ENCODE data around the gene DEGS2.

Gene DEGS2

DNA sequence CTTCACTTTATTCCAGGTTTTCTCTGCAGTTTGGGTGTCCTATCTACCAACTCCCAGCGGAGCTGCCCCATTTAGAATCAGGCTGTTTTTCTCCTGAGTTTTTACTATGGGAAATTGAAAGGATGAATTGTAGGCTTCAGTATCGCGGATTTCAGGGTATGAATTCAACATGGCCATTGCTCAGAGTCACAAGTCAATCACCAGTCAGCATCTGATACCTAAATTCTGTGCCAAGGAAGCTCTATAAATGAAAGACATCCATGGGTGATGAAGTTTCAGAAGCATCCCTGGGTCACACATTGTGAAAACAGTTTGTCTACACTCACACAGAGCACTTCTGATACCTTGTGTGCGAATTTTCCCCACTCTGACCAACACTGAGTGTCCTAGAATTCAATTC lies 43.7 kb upstream of the DEGS2 start:
- H3K27ac ChIP-seq: no peak overlapping the region
- no peak overlapping the region for H3K4me3 ChIP-seq (IDR thresholded peaks at IDR 0.05; ENCODE audit: insufficient read depth, low read depth, low read length)
- no peak overlapping the region for H3K9ac ChIP-seq
- H4K20me1 ChIP-seq (ENCODE audit: insufficient read depth): no peaks in the 10 kb centered on the region
- no peak overlapping the region for H2AFZ ChIP-seq (ENCODE audit: low read depth)
- TF ChIP-seq, protein P1, sequence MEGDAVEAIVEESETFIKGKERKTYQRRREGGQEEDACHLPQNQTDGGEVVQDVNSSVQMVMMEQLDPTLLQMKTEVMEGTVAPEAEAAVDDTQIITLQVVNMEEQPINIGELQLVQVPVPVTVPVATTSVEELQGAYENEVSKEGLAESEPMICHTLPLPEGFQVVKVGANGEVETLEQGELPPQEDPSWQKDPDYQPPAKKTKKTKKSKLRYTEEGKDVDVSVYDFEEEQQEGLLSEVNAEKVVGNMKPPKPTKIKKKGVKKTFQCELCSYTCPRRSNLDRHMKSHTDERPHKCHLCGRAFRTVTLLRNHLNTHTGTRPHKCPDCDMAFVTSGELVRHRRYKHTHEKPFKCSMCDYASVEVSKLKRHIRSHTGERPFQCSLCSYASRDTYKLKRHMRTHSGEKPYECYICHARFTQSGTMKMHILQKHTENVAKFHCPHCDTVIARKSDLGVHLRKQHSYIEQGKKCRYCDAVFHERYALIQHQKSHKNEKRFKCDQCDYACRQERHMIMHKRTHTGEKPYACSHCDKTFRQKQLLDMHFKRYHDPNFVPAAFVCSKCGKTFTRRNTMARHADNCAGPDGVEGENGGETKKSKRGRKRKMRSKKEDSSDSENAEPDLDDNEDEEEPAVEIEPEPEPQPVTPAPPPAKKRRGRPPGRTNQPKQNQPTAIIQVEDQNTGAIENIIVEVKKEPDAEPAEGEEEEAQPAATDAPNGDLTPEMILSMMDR (conservative IDR thresholded peaks at IDR 0.05; ENCODE audit: low read depth, low read length): no peak
- no peak overlapping the region for H3K4me2 ChIP-seq
- H3K4me1 ChIP-seq (ENCODE audit: low read depth, poor library complexity, severe bottlenecking): no peaks in the 10 kb centered on the region
- H3K36me3 ChIP-seq (ENCODE audit: insufficient read depth): no peaks in the 10 kb centered on the region
- H3K27me3 ChIP-seq (ENCODE audit: insufficient read depth, low read depth): no peaks in the 10 kb centered on the region
- no peaks in the 10 kb centered on the region for H3K79me2 ChIP-seq (ENCODE audit: insufficient read depth, low read depth)

DNA sequence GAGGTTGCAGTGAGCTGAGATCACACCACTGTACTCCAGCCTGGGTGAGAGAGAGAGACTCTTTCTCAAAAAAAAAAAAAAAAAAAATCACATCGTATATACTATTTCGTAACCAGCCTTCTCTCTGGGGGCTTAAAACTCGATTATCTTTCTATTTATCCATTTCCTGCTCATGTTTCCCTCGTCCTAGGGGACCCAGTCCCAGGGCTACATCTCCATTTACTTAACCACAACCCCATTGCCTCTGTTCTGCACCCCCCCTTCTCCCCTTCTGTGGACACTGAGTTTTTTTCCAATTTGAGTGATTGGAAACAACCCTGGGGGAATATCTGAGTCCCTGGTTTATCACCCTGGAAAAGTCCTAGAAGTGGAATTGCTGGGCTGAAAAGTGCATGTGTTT lies 43.3 kb upstream of the DEGS2 start:
- H3K79me2 ChIP-seq (ENCODE audit: insufficient read depth, low read depth): no peaks in the 10 kb centered on the region
- H3K36me3 ChIP-seq (ENCODE audit: insufficient read depth): no peaks in the 10 kb centered on the region
- H4K20me1 ChIP-seq (ENCODE audit: insufficient read depth): no peaks in the 10 kb centered on the region
- H3K9ac ChIP-seq: no peak overlapping the region
- no peaks in the 10 kb centered on the region for H3K4me1 ChIP-seq (ENCODE audit: low read depth, poor library complexity, severe bottlenecking)
- H3K4me3 ChIP-seq (IDR thresholded peaks at IDR 0.05; ENCODE audit: insufficient read depth, low read depth, low read length): no peak overlapping the region
- no peak overlapping the region for H3K4me2 ChIP-seq
- H2AFZ ChIP-seq (ENCODE audit: low read depth): no peak overlapping the region
- H3K27me3 ChIP-seq (ENCODE audit: insufficient read depth, low read depth): no peaks in the 10 kb centered on the region
- no peak overlapping the region for H3K27ac ChIP-seq
- TF ChIP-seq, protein P1 (conservative IDR thresholded peaks at IDR 0.05; ENCODE audit: low read depth, low read length): no peak

DNA sequence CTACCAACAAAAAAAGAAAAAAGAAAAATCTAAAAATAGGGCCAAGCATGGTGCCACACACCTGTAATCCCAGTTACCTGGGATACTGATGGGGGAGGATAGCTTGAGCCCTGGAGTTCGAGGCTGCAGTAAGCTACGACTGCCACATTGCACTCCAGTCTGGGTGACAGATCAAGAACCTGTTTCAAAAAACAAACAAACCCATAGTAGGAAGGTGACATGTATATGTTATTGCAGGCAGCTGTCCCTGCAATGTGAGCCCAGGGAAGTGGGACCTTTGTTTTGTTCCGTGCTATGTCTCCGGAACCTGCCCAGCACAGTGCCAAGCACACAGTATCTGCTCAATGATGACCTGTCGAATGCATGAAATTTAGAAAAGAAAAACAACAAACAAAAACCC lies 42.3 kb upstream of the DEGS2 start:
- no peak overlapping the region for H2AFZ ChIP-seq (ENCODE audit: low read depth)

DNA sequence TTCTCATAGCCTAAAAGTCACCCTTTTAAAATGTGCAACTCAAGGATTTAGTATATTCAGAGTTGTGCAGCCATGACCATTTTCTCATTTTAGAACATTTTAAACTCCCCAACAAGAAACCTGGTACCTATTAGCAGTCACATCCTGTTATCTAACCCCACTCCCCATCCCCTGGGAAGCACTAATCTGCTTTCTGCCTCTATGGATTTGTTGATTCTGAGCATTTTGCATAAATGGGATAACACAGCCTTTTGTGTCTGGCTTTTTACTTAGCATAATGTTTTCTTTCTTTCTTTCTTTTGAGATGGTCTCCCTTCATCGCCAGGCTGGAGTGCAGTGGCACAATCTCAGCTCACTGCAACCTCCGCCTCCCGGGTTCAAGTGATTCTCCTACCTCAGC lies 40.9 kb upstream of the DEGS2 start:
- Histone ChIP-seq H3K4me3 (IDR thresholded peaks at IDR 0.05; ENCODE audit: insufficient read depth, low read depth, low read length) (no peak overlapping the region), H3K4me2 (no peak overlapping the region), H3K4me1 (ENCODE audit: low read depth, poor library complexity, severe bottlenecking) (no peaks in the 10 kb centered on the region), H4K20me1 (ENCODE audit: insufficient read depth) (no peaks in the 10 kb centered on the region), H2AFZ (ENCODE audit: low read depth) (no peak overlapping the region), H3K9ac (no peak overlapping the region), H3K27me3 (ENCODE audit: insufficient read depth, low read depth) (no peaks in the 10 kb centered on the region), H3K36me3 (ENCODE audit: insufficient read depth) (no peaks in the 10 kb centered on the region), H3K27ac (no peak overlapping the region), H3K79me2 (ENCODE audit: insufficient read depth, low read depth) (no peaks in the 10 kb centered on the region)
- TF ChIP-seq, protein P1 (conservative IDR thresholded peaks at IDR 0.05; ENCODE audit: low read depth, low read length): no peak

More for the DNA sequence above, 42.3 kb upstream of the DEGS2 start:
- Histone ChIP-seq H3K27ac (no peak overlapping the region), H3K9ac (no peak overlapping the region), H3K4me3 (IDR thresholded peaks at IDR 0.05; ENCODE audit: insufficient read depth, low read depth, low read length) (no peak overlapping the region), H3K36me3 (ENCODE audit: insufficient read depth) (no peaks in the 10 kb centered on the region), H4K20me1 (ENCODE audit: insufficient read depth) (no peaks in the 10 kb centered on the region), H3K4me2 (no peak overlapping the region), H3K79me2 (ENCODE audit: insufficient read depth, low read depth) (no peaks in the 10 kb centered on the region), H3K4me1 (ENCODE audit: low read depth, poor library complexity, severe bottlenecking) (no peaks in the 10 kb centered on the region), H3K27me3 (ENCODE audit: insufficient read depth, low read depth) (no peaks in the 10 kb centered on the region)
- TF ChIP-seq, protein P1 (conservative IDR thresholded peaks at IDR 0.05; ENCODE audit: low read depth, low read length): no peak

Data from KMS-11 (cell line).